GM12874 (cell line): ENCODE measurements around the gene AQP12A.
"Not testable (repeated sequence)": the region's sequence is repeated elsewhere in the genome, so short reads cannot be mapped to it uniquely, and the experiment has no call there.

Source experiments
- CTCF ChIP-seq: IDR thresholded peaks from 2 replicates; pipeline ENCODE4 v1.5.1; 2011; ENCODE audit warnings: low read depth, mild to moderate bottlenecking, control low read depth, low read length, moderate library complexity; ENCODE audit not compliant: insufficient read depth

AQP12A gene

GRCh38 chr2:240691631-240692420 lies at the start of gene AQP12A:
TSS of gene AQP12A (plus strand) at chr2:240691866. CDS start at chr2:240691914, 48 bp downstream.
- TF ChIP-seq CTCF: not testable (repeated sequence)

- no peak for TF ChIP-seq CTCF
Measured at GRCh38 chr2:240642061-240642805, 49.4 kb upstream of the AQP12A start.

- no peak for TF ChIP-seq CTCF
Measured at GRCh38 chr2:240642806-240643092, 48.9 kb upstream of the AQP12A start.

- no peak for TF ChIP-seq CTCF
Measured at GRCh38 chr2:240643093-240643810, 48.4 kb upstream of the AQP12A start.

GRCh38 chr2:240643811-240644150 lies 47.9 kb upstream of the AQP12A start:
- no peak for TF ChIP-seq CTCF

- TF ChIP-seq CTCF: no peak
Measured at GRCh38 chr2:240644171-240644651, 47.5 kb upstream of the AQP12A start.

GRCh38 chr2:240644859-240645301 lies 46.8 kb upstream of the AQP12A start:
- no peak for TF ChIP-seq CTCF
